ENCODE data around the gene TMPRSS4. TPM values are rescaled to one million over a fixed set of nuclear protein-coding genes. Genes with fewer than 3 reads are reported as not detected.

Gene TMPRSS4
- total RNA-seq, 4 donors from 2014 or later, result 41.3 to 274 (median 159) TPM

DNA sequence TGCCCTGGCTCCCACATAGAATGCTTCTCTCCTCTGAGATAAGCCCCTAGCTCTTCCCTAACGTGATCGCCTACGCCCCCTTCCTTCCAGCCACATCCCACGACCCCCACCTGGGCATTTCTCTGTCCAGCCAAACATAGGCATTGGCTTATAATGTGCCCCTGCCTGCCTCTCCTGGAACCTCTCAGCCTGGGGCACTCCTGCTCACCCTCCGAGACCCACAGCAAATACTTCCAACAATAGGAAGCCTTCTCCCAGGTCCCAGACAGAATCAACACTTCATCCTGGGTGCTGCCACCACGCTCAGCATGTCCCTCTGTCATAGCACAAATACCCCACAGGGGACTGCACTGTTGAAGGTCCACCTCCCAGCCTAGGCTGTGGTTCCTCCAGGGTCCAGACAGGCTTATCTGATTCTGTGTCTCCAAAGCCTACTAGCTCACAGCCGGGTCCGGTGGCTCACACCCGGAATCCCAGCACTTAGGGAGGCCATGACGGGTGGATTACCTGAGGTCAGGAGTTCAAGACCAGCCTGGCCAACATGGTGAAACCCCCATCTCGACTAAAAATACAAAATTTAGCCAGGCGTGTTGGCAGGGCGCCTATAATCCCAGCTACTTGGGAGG is 24.2 kb upstream of the TMPRSS4 start:
- peak overlapping the region in 2 of 4 donors; percentile 30 to 69 for H3K27ac ChIP-seq
- no peaks in the 10 kb centered on the region for H3K27me3 ChIP-seq
- H3K4me3 ChIP-seq, result no peak overlapping the region
- DNase-seq, result peak in 1 of 3 donors; percentile 43
- H3K4me1 ChIP-seq, result peaks cover 0 to 9% (median 2%) of the 10 kb centered on the region in 4 donors
- H3K36me3 ChIP-seq, result no peaks in the 10 kb centered on the region
- H3K9me3 ChIP-seq, result no peaks in the 10 kb centered on the region
- TF ChIP-seq, protein P1, sequence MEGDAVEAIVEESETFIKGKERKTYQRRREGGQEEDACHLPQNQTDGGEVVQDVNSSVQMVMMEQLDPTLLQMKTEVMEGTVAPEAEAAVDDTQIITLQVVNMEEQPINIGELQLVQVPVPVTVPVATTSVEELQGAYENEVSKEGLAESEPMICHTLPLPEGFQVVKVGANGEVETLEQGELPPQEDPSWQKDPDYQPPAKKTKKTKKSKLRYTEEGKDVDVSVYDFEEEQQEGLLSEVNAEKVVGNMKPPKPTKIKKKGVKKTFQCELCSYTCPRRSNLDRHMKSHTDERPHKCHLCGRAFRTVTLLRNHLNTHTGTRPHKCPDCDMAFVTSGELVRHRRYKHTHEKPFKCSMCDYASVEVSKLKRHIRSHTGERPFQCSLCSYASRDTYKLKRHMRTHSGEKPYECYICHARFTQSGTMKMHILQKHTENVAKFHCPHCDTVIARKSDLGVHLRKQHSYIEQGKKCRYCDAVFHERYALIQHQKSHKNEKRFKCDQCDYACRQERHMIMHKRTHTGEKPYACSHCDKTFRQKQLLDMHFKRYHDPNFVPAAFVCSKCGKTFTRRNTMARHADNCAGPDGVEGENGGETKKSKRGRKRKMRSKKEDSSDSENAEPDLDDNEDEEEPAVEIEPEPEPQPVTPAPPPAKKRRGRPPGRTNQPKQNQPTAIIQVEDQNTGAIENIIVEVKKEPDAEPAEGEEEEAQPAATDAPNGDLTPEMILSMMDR (IDR thresholded peaks at IDR 0.05), result no peak
- no peak for TF ChIP-seq POLR2A (IDR thresholded peaks at IDR 0.05)

DNA sequence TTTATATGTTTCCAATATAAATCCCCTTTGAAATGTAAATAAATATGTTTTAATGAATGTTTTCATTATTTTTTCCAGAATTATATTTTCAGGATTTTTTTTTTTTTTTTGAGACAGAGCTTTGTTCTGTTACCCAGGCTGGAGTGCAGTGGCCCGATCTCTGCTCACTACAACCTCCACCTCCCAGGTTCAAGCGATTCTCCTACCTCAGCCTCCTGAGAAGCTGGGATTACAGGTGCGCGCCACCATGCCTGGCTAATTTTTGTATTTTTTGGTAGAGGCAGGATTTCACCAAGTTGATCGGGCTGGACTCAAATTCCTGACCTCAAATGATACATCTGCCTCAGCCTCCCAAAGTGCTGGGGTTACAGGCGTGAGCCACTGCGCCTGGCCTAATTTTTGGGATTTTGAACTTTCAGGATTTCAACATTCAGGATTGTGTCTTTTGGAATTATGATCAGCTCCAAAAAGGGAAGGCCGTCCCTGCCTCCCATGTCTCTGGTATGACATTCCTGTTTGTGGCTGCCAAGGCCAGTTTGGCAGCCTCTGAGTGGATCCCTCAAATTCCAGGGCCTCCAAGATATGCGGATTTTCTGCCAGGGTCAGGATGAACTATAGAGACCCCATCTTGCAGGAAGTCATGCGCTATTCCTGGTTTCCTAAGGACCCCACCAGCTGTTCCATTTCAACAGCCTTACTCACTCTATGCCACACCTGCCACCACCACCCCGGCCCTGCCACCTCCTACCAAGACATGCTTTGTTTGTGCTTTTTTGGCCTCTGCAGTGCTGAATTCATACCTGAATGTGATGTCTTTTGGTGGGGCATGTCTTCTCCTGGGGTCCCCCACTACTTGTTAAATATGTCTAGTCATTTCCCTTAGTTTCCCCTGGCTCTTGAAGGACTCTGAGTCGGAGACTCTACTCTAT is 21.9 kb upstream of the TMPRSS4 start:
- no peaks in the 10 kb centered on the region for H3K9me3 ChIP-seq
- no peaks in the 10 kb centered on the region for H3K27me3 ChIP-seq
- no peak overlapping the region for H3K4me3 ChIP-seq
- no peaks in the 10 kb centered on the region for H3K36me3 ChIP-seq
- TF ChIP-seq, protein P1 (IDR thresholded peaks at IDR 0.05), result no peak
- TF ChIP-seq POLR2A (IDR thresholded peaks at IDR 0.05), result no peak
- peak in 1 of 3 donors; percentile 23 for DNase-seq
- no peak overlapping the region for H3K27ac ChIP-seq
- H3K4me1 ChIP-seq, result peaks cover 0 to 9% (median 2%) of the 10 kb centered on the region in 4 donors

DNA sequence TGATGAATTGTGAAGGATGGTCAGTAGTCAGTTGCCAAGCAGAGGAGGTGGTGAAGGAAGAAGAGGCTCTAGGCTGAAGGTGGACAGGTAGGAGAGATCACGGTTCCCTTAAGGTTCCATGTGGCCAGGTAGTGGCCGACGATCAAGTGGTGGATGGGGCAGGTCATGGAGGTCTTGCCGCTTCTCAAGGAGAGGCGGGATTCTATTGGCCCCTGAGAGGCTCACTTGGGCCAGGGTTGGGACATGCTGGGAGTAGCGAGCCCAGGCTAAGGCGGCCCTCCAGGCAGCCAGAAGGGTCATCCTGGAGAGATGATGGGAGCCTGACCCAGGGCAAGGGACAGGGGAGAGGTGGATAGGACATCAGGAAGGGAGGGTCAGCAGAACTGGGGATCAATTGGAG is 20.9 kb upstream of the TMPRSS4 start:
- Histone ChIP-seq H3K9me3 (no peaks in the 10 kb centered on the region), H3K36me3 (no peaks in the 10 kb centered on the region), H3K27me3 (no peaks in the 10 kb centered on the region), H3K27ac (no peak overlapping the region), H3K4me1 (peaks cover 0 to 9% (median 2%) of the 10 kb centered on the region in 4 donors), H3K4me3 (no peak overlapping the region)
- peak in 1 of 3 donors; percentile 32 for DNase-seq
- TF ChIP-seq, protein P1 (IDR thresholded peaks at IDR 0.05), result no peak
- no peak for TF ChIP-seq POLR2A (IDR thresholded peaks at IDR 0.05)

DNA sequence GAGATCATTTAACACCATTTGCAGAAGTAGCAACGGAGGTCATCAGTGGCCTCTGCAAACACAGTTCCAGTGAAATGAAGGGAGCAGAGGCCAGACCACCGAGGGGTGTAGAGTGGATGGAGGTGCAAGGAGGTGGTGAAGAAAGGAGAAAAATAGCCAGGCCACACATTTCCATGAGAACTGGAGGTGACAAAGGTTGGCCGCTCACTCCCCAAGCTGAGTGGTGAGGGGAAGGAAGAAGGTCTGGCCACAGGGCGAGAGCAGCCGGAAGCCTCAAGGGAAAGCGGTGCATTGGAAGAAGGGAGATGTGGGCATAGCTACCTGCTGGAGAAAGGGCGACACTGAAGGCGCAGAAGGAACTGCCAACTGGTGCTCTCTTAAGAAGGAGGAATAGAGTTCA is 20.1 kb upstream of the TMPRSS4 start:
- TF ChIP-seq, protein P1 (IDR thresholded peaks at IDR 0.05), result no peak
- no peak for TF ChIP-seq POLR2A (IDR thresholded peaks at IDR 0.05)
- Histone ChIP-seq H3K4me1 (peaks cover 0 to 6% (median 0%) of the 10 kb centered on the region in 4 donors), H3K27me3 (no peaks in the 10 kb centered on the region), H3K4me3 (no peak overlapping the region), H3K9me3 (no peaks in the 10 kb centered on the region), H3K36me3 (no peaks in the 10 kb centered on the region), H3K27ac (no peak overlapping the region)
- peak in 1 of 3 donors; percentile 30 for DNase-seq

DNA sequence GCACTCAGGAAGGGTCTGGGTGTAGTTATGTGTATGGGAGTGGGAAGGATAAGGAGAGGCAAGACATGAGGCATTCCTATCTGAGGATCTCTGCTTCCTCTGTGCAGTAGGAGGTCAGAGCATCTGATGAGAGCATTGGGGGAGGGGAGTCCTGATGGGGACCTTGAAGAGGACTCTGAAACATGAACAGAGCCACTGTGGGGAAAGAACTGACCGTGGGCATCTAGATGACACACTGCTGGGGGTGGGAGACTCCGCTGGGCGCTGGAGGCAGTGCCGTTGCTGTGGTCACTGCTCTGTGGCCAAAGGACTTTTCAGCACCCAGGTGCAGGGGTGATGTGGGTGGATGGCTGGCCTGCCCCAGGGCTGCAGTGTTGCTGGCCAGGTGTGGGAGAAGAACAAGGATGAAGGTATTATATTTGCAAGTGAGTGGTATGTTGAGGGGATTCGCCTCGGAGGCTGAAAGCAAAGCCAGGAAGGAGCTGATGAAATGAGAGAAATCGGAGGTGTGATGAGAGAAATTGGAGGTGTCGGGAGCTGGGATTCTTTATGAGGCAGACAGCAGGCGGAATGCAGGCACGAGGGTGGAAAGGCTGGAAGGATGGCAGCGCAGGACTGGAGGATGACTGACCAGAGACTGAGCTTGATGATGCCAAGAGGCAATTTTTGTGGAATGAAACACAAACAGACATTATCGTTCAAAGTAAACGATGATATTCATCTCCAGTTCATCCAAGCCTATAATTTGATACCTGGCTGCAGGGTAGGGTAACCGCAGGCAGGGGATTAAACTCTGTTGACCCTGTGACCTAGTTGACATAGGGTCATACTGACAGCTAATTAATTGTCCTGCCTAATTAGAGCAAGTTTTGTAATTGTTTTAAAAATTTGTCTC is 19.4 kb upstream of the TMPRSS4 start:
- no peaks in the 10 kb centered on the region for H3K36me3 ChIP-seq
- DNase-seq, result peak in 1 of 3 donors; percentile 40
- no peaks in the 10 kb centered on the region for H3K9me3 ChIP-seq
- H3K4me1 ChIP-seq, result peaks cover 0 to 3% (median 0%) of the 10 kb centered on the region in 4 donors
- no peaks in the 10 kb centered on the region for H3K27me3 ChIP-seq
- no peak overlapping the region for H3K4me3 ChIP-seq
- TF ChIP-seq POLR2A (IDR thresholded peaks at IDR 0.05), result no peak
- TF ChIP-seq, protein P1 (IDR thresholded peaks at IDR 0.05), result no peak
- H3K27ac ChIP-seq, result no peak overlapping the region
